ENCODE measurements around the gene ARAP1.

DNA sequence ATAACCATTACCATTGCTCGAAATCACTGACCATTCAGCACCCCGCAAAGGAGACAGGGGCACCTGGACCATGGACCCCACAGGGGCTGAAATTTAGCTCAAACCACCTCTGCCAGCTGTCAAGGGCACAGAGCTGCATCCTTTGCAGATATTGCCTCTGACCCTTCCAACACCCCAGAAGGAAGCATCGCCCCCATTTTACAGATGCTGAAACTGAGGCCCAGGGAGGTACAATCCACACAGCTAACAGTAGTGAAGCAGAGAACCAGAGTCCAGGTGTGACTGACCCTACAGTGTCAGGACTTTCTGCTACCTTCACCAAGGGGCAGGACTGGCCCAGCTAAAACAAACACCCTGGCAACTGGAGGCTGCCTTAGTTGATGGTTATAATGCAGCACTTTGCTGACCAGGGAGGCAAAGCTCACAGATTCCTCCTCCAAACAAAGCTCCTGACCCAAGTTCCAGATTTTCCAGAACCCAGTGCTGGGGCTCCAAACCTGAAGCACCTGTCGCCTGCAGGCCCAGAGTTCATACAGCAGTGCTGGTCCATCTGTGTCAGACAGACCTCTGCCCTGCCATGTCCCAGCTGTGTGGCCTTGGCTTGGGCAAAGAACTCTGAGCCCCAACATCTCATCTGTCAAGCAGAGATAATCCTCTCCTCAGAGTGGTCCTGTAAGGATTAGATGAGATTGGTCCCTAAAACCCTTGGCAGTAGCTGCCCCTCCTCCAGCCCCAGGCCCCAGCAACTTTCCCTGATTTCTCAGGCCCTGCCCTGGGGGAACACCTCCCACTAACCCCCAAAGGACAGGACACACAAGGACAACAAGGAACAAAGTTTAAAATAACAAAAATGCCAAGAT lies 15.2 kb upstream of the ARAP1 start:
- TF ChIP-seq, protein P1, sequence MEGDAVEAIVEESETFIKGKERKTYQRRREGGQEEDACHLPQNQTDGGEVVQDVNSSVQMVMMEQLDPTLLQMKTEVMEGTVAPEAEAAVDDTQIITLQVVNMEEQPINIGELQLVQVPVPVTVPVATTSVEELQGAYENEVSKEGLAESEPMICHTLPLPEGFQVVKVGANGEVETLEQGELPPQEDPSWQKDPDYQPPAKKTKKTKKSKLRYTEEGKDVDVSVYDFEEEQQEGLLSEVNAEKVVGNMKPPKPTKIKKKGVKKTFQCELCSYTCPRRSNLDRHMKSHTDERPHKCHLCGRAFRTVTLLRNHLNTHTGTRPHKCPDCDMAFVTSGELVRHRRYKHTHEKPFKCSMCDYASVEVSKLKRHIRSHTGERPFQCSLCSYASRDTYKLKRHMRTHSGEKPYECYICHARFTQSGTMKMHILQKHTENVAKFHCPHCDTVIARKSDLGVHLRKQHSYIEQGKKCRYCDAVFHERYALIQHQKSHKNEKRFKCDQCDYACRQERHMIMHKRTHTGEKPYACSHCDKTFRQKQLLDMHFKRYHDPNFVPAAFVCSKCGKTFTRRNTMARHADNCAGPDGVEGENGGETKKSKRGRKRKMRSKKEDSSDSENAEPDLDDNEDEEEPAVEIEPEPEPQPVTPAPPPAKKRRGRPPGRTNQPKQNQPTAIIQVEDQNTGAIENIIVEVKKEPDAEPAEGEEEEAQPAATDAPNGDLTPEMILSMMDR (conservative IDR thresholded peaks at IDR 0.05 in 1 of 2, IDR thresholded peaks at IDR 0.05 in 1 of 2; ENCODE audit: low read depth in 1 of 2, low read length in 2 of 2) = no peak
- TF ChIP-seq EZH2 (IDR thresholded peaks at IDR 0.05; ENCODE audit: low read length, missing control alignments) = no peak
